C4-2B (cell line): ENCODE data around the gene C10orf53.

Experiments
- H3K27ac ChIP-seq: fragments of 450-650 bp; 2 replicates; pipeline ENCODE4 v1.5.1; 2017
- ZFX ChIP-seq: fragments of 450-650 bp; IDR thresholded peaks from 2 replicates; pipeline ENCODE4 v1.6.1; 2017
- TF ChIP-seq, protein P1 (sequence below): fragments of 450-650 bp; conservative IDR thresholded peaks from 2 replicates; pipeline ENCODE4 v1.5.1; 2017; ENCODE audit warnings: mild to moderate bottlenecking

Gene C10orf53

DNA sequence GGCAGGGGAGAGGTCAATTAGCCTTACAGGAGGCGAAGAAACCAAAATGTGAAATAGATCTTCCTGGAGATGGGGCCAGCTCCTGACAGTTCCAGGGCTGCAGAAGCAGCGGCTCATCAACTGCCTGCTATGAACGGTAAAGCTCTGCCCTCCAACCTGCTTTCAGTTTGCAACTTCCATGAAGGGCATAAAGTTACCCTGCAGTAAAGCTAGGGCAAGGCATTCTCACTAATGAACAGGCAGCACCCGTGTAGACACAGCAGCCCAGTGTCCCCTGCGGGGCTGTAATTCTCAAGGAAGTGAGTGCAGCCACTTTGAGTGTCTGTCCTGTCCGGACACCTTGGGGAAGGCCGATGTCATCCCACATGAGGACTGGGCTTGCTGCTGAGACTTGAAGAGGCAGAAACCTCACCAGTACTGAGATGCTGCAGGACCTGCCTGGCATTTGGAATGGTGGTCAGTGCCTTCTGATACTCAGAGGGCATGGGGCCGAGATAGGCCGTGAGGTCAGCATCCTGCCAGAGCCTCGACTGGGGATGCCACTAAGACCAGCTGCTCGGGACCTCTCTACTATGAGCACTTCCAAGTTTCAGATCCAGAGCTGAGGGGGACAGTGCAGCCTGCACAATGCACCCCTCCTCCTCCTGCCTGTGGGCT lies 26.1 kb upstream of the C10orf53 start:
- H3K27ac ChIP-seq, result no peak overlapping the region
- TF ChIP-seq, protein P1, sequence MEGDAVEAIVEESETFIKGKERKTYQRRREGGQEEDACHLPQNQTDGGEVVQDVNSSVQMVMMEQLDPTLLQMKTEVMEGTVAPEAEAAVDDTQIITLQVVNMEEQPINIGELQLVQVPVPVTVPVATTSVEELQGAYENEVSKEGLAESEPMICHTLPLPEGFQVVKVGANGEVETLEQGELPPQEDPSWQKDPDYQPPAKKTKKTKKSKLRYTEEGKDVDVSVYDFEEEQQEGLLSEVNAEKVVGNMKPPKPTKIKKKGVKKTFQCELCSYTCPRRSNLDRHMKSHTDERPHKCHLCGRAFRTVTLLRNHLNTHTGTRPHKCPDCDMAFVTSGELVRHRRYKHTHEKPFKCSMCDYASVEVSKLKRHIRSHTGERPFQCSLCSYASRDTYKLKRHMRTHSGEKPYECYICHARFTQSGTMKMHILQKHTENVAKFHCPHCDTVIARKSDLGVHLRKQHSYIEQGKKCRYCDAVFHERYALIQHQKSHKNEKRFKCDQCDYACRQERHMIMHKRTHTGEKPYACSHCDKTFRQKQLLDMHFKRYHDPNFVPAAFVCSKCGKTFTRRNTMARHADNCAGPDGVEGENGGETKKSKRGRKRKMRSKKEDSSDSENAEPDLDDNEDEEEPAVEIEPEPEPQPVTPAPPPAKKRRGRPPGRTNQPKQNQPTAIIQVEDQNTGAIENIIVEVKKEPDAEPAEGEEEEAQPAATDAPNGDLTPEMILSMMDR, result no peak
- TF ChIP-seq ZFX, result no peak

DNA sequence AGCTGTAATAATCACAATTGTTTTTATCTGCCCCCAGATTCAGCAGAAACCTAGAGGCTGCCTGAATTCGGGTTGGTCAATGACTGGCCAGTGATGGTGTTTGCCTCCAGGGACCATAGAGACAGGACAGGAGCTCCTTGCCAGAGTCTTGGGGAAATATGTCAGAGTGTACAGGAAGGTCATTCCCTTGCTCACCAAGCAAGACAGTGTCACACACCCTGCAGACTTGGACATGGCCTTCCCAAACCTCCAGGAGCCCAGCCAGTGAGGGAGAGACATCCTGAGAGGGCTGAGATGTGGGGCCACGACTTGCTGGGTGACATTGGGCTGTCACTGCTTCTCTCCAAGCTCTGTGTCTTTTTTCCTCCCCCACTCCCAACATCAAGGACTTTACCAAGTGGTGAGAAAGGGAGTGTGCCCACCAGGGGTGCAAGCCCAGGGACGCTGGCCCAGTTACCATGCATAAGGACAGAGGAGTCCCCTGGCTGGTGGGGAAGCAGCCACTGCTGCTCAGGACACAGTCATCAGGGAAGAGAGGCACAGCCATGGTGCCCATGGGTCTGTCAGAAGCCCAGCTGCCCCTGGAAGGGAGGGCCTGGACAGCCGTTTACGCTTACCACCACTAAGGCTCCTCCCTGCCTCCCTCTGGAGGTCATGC lies 25.3 kb upstream of the C10orf53 start:
- no peak overlapping the region for H3K27ac ChIP-seq
- TF ChIP-seq ZFX, result no peak
- TF ChIP-seq, protein P1, result no peak

DNA sequence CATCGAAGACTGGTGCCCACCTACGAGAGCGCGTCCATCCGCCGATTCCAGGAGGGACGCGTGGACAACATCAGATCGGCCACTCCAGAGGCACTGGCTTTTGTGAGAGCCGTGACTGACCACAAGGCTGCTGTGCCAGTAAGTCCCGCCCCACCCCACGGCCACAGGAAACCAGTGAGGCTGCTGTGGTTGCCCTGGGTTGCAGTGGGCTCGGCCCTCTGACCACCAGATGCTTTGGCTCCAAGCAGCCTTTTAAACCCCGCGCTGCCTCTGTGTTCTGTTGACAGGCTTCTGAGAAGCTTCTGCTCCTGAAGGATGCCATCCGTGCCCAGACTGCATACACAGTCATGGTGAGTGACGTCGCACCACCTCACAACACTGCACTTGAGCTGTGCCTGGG lies 24.4 kb upstream of the C10orf53 start:
- TF ChIP-seq ZFX, result no peak
- TF ChIP-seq, protein P1, result no peak

DNA sequence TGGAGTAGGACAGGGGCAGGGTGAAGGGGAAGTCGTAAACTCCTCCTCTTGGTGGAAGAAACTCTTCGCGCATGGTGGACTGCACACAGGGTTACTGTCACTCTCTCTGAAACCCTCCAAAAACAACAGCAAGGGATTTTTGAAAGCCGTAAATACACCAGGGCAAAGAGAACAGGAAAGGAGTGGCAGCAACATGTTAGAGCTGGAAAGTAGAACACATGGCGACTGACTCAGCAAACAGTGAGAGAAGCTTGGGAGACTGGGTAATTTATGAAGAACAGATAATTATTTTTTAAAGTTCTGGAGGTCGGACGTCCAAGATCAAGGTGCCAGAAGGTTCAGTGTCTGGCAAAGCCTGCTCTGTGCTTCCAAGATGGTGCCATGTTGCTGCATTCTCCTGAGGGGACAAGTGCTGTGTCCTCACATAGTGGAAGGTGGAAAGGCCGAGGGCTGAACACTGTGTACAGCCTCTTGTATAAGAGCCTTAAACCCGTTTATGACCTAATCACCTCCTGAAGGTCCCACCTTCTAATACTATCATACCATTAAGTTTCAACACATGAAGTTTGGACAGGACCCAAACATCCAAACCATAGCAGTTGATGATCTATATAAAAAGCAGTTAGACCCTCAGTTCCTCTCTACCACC lies 22.5 kb upstream of the C10orf53 start:
- H3K27ac ChIP-seq, result no peak overlapping the region
- no peak for TF ChIP-seq ZFX
- TF ChIP-seq, protein P1, result no peak

More for the DNA sequence above, 24.4 kb upstream of the C10orf53 start:
- no peak overlapping the region for H3K27ac ChIP-seq

DNA sequence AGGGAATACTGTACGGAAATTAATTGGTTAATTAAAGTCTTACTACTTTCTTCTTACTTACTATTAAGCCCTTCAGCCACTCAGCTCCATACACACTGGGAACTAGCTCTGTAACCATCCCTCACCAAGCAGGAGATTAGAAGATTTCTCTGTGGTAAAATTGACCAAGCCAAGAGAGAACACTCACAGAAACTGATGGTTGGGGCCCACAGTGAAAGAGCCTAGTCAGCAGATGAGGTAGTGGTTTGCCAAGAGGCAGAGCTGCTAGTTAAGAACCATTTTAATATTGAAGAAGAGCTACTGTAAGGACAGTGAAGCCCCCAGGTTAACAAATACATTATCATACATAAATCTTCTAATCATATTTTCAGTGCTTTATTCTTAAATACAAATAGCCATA lies 21.8 kb upstream of the C10orf53 start:
- TF ChIP-seq, protein P1, result no peak
- H3K27ac ChIP-seq, result no peak overlapping the region

DNA sequence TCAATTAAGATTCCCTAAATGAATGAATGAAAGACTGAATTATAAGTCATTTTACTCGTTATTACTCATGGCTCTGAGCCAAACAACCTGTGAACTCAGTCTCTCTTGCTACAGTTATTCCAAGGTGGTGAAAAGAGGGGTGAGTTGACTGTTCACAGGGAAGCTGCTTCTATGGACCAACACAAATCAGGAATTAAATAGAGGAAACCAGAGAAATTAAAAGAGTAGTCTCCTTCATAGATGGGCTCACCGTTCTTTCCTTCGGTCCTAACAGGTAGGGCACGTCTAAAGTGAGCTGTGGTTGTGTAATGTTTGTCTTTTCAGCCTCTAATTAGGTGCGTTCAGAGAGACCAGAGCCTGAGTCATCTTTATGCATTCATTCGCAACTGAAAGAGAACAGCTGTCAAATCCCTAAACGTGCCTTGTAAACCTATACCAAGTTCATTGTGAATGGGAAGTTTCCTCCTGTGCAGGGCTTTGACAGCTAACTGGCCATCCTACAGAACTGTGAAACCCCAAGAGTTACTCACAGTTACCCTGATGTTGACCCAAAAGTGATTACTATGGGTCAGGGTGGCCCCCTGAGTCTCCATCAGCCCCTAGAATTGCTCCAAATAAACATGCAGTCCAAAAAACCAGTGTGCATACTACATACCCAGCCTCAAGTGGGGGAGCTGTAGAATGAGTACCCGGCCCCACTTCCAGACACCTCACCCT lies 18.2 kb upstream of the C10orf53 start:
- TF ChIP-seq, protein P1, result no peak
- no peak for TF ChIP-seq ZFX
- H3K27ac ChIP-seq, result no peak overlapping the region
